GM21515 (cell line): Measurements from ENCODE around the gene VIT.

Experiments used
- ATAC-seq: cut with Tn5 transposase; IDR thresholded peaks from one replicate; pipeline ENCODE4 v1.9.1; 2021; ENCODE audit not compliant: unreplicated experiment

Gene VIT

DNA sequence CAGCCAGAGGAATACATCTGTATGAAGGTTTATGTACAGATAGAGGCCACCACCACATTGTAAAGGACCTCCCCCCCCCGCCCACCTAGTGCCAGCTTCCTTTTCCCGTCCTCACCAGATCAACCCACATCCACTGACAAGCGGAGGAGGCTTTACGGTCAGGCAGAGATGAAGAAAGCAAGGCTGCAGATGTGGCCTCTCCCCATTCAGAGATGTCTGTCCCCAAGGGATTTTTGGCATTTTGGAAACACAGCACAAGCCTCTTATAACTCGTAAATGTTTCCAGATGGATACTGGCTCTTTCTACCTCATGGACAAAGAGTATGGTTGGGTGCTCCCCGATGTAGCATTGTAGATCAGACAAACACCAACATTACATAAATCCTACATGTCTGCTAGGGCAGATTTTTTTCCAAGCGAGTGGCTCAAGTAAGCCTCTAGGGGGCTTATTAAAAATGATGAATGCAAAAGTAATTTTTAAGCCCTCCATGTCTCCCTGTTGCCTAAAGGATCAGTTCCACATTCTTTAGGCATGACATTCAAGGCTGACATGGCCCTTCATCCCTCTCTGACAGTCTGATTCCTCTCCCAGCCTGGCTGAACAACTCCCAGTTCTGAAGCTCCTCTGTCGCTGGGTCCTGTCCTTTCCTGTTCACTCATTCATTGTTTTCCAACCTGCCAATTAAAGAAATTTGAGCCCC lies 11.7 kb downstream of the VIT start:
- no peak for ATAC-seq

DNA sequence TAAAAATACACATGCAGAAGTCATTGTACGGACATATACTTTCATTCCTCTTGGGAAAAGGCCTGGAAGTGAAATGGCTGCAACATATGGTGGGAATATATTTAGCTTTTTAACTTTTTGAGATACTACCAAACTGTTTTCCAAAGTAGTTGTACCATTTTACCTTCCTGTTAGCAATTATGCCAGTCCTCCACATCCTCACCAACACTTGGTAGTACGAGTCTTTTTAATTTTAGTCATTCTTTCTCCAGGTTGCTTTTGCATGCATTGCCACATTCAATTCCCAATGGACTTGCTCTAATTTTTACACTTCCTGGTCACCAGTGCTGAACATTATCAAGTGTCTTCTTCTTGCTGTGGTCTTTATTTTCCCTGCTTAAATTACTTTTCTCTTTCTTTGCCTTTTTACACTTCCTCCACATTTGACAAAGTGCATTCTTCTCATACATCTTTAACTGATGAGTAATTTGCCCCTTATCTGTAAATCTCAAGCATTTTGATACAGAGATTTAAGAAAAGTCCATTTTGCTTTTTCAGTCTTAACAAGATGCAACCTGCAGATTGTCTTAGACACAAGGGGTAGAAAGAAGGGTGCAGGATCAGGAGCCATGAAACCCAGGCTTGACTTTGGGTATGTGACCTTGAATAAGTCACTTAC lies 14.5 kb downstream of the VIT start:
- no peak for ATAC-seq

DNA sequence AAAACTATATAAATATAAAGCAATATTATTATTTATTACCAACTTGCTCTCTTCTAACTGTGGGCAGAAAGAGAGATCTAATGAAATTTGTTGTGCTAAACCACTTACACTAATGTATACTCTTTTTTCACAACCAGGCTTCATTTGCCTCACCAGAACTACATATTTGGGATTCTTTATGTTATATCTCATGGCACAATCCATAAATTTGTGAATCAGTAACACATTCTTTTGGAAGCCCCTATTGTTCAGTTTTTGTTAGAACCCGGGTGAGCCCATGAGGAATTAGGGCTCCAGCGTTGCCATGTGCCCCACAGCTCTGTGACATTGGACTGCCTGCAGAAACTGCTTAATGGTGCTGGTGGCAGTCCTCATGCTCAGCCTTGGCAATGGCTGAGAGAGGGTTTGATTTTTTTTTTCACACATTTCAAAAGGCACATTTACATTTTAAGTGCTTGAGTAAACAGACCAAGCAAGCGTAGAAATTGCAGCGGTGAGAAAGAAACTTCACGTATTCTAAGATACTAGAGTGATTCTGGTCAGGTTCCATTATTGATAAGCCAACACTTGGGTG lies 15.3 kb downstream of the VIT start:
- ATAC-seq = no peak

GRCh38 chr2:36713310-36713709 lies 16.8 kb downstream of the VIT start:
- no peak for ATAC-seq

DNA sequence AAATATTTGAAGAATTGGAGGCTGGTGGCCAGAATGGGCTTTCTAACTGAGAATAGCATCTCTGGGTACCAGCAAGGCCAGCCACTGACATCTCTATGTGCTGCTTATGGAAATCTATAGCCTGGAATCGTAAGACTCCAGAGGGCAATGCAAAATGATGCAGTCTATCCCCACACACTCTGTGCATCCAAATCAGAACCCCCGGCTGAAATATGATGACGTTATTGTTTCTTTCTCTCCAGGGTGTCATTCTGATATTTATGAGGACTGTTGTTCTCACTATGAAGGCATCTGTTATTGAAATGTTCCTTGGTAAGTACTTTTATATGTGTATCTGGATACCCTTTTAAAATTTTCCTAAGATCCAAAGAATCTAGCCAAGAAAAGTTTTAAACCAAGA lies 19.6 kb downstream of the VIT start:
- ATAC-seq = no peak

- no peak for ATAC-seq
These were observed 21.2 kb downstream of the VIT start for GRCh38 chr2:36717603-36718266.

- ATAC-seq = no peak
These were observed 31.0 kb downstream of the VIT start for GRCh38 chr2:36727550-36727949.

GRCh38 chr2:36729067-36729466 lies 32.6 kb downstream of the VIT start:
- no peak for ATAC-seq

GRCh38 chr2:36731941-36732672 lies 35.6 kb downstream of the VIT start:
- no peak for ATAC-seq

DNA sequence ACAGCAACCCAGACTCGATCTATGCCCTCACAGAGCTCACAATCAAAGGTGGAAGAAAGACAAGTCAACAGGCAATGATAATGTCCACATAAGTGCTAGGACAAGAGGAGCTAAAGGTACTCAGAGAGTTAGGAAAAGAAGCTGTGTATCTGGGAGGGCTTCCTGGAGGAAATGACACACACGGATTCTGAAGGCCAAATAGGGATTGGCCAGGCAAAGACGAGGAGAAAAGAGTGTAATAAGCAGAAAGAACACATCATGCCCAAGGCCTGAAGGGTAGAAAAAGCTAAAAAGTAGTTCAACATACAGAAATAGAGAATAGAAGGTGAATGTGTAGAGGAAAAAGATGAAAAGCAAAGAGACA lies 36.1 kb downstream of the VIT start:
- ATAC-seq = no peak

DNA sequence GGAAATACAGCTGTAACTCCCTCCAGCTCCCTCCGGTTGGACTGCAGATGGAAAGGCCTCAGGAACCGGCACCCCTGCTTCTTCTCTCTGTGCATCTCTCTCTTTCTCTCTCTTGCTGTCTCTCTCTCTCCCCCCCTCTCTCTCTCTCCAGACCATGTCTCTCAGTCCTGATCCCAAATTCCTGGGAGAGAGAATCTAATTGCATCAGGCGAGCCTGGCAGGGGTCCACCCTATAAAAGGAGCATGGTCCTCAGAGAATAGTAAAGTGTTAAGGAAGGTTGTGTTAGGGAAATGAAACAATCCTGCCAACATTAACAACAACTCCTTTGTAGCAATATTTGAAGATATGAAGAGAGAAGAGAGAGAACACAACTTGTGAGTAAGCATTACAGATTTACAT lies 36.7 kb downstream of the VIT start:
- ATAC-seq = no peak

DNA sequence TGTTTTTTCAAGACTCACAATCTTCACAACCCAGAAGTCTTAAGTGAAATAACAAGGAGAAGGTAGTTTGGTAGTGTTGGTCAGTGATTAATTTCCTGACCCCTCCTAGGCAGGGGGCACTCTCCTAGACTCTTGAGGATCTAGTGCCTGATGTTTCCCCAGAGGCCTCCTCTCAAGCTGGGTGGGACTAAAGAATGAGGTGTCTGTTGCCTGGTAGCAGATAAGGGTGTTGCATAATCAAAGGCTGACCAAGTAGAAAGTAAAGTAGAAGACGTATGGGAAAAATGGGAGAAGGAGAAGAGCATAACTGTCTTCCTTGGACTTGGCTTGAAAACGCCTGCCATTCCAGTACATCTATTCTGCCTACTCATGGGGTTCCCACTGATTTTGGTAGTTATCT lies 37.8 kb downstream of the VIT start:
- no peak for ATAC-seq

DNA sequence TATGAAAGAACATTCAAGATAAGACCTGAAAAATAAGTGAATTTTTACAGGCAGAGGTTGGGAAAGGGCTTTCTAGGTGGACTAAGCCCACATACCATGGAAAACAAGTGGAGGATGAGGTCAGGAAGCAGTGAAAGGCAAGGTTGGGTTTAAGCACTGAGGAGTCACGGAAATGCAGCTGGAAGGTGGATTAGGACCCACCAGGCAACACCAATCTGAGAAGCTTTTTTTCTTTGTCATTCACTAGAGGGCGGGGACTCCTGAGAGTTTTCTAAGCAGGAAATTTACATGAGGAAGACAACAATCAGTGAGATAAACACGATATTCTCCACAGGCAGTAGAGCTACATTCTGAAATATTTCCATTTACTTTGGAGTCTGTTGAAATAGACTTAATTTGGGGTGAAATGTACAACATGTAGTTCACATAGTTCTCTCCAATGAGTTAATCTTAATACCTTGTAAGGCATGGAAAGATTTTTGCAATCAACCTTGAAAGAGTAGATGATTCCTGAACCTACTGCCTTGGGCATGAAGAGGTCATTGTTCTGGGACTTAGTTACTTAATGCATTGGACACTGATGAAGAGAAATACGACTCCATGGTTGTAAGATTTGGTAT lies 40.7 kb downstream of the VIT start:
- no peak for ATAC-seq

GRCh38 chr2:36740061-36740460 lies 43.6 kb downstream of the VIT start:
- no peak for ATAC-seq

DNA sequence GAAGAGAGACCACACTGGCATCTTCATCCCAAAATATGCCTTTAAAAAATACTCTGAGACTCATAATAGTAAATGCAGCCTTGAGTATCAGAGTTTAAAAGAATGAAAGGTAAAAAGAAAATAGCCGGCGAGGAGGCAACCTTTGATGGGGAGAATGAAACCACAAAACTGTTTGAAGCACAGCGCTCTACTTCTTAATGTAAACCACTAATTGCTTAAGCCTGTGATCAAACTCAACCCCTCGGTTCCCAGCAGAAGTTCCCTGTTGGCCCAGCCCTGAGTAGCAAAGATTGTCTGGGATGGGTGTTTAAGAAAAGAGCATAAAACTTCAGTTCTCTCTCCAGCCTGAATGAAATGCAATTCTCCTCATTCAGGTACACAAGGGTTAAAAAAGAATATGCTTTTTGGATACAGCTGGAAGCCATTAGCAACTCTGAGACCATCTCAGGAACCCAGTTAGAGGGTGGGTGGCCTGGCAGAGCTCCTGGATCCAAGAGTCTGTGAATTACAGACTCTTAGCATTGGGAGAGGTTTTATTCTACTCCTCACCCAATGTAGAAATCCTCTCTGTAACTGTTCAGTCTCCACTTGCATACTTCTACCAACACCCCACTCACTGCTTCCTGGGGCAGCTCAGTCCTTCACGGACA lies 44.8 kb downstream of the VIT start:
- ATAC-seq = no peak

- ATAC-seq = no peak
These were observed 47.4 kb downstream of the VIT start for GRCh38 chr2:36743954-36744353.

DNA sequence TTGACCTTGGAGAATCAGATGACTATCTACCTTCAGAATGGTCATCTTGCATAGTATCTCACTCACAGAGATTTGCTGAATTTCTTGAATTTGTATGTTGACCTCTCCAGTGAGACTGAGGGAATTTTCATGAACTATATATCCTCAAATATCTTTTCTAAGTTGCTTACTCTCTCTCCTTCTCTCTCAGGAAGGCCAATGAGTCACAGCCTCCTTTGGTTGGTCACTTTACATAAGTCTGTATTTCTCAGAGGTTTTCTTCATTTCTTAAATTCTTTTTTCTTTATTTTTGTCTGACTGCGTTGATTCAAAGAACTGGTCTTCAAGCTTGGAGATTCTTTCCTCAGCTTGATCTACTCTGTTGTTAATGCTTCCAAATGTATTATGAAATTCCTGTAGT lies 51.7 kb downstream of the VIT start:
- no peak for ATAC-seq

GRCh38 chr2:36750101-36750500 lies 53.6 kb downstream of the VIT start:
- ATAC-seq = no peak

- no peak for ATAC-seq
These were observed 57.3 kb downstream of the VIT start for GRCh38 chr2:36753706-36754221.

GRCh38 chr2:36754578-36754977 lies 58.1 kb downstream of the VIT start:
- ATAC-seq = no peak
